ENCODE measurements around the gene CCDC85B. TPM values are rescaled to one million over a fixed set of nuclear protein-coding genes. Genes with fewer than 3 reads are reported as not detected.

Gene CCDC85B
- total and polyA plus RNA-seq, 2 of the 13 experiments (the other 11 are each of a cell fraction or from before 2014, with no cell fraction given): 8.2 to 19.5 TPM

- TF ChIP-seq ZNF281 (CRISPR knock-in tag; IDR thresholded peaks at IDR 0.05; ENCODE audit: borderline replicate concordance): no peak
- TF ChIP-seq ZNF687 (CRISPR knock-in tag; IDR thresholded peaks at IDR 0.05): peak; percentile 76
- TF ChIP-seq ZBTB33 (CRISPR knock-in tag; IDR thresholded peaks at IDR 0.05): no peak
- TF ChIP-seq ZKSCAN1 (IDR thresholded peaks at IDR 0.05; ENCODE audit: low read length): no peak
- TF ChIP-seq RBFOX2 (IDR thresholded peaks at IDR 0.05; ENCODE audit: low read depth, low read length): peak; percentile 68
- TF ChIP-seq HNRNPLL (IDR thresholded peaks at IDR 0.05; ENCODE audit: low read depth, low read length, poor library complexity, severe bottlenecking): no peak
- TF ChIP-seq HIC2 (CRISPR knock-in tag; IDR thresholded peaks at IDR 0.05; ENCODE audit: low read depth): no peak
- peak; percentile 58; the same call in 1 of the 2 replicates for TF ChIP-seq RFX3 (CRISPR knock-in tag; IDR thresholded peaks at IDR 0.05)
- TF ChIP-seq ZNF674 (CRISPR knock-in tag; IDR thresholded peaks at IDR 0.05; ENCODE audit: low read depth): no peak
- TF ChIP-seq ZBTB10 (CRISPR knock-in tag; IDR thresholded peaks at IDR 0.05; ENCODE audit: borderline replicate concordance): no peak; the same call in 1 of the 2 replicates
- no peak for TF ChIP-seq ZNF180 (CRISPR knock-in tag; IDR thresholded peaks at IDR 0.05; ENCODE audit: borderline replicate concordance, low read depth)
- TF ChIP-seq ZNF792 (CRISPR knock-in tag; IDR thresholded peaks at IDR 0.05): no peak; the same call in 1 of the 2 replicates
- no peak for TF ChIP-seq ZNF589 (CRISPR knock-in tag; conservative IDR thresholded peaks at IDR 0.05)
These were observed 31.2 kb upstream of the CCDC85B start (continued) for GRCh38 chr11:65859095-65859811.

Measured in HepG2 (cell line).